Gastroesophageal sphincter (tissue), 4 donors: ENCODE data around the gene QPCTL. TPM values are rescaled to one million over a fixed set of nuclear protein-coding genes. Genes with fewer than 3 reads are reported as not detected.
A peak's percentile ranks its signal among the peaks of the same experiment; 100 is the strongest.

Experiments used
- ATAC-seq: fragments of 150-250 bp; one replicate; pipeline ENCODE4 v1.9.1; 2016; ENCODE audit warnings: mild to moderate bottlenecking, moderate library complexity
- H3K27ac ChIP-seq, 4 donors: fragments of 200-600 bp; sonication (generic) in 3 of 4; 1 replicate in 3 of 4; 2 replicates in 1 of 4; pipeline ENCODE4 v1.5.1; 2016 to 2019
- H3K27me3 ChIP-seq: fragments of 200-600 bp; sonication (generic); one replicate; pipeline ENCODE4 v1.5.1; 2019
- H3K36me3 ChIP-seq, 2 donors: fragments of 200-600 bp; sonication (generic); one replicate each; pipeline ENCODE4 v1.5.1; 2019; ENCODE audit warnings: control low read depth in 1 of 2
- H3K4me1 ChIP-seq, 3 donors: fragments of 200-600 bp; sonication (generic); 1 replicate in 2 of 3; 2 replicates in 1 of 3; pipeline ENCODE4 v1.5.1; 2016 to 2019; ENCODE audit warnings: control low read depth in 2 of 3
- H3K4me3 ChIP-seq, 2 donors: fragments of 200-600 bp; sonication (generic); one replicate each; pipeline ENCODE4 v1.5.1; 2019; ENCODE audit warnings: mild to moderate bottlenecking in 1 of 2, moderate library complexity in 1 of 2
- H3K9me3 ChIP-seq, 3 donors: fragments of 200-600 bp; sonication (generic); one replicate each; pipeline ENCODE4 v1.5.1; 2017 to 2019; ENCODE audit warnings: control low read depth in 2 of 3
- EP300 ChIP-seq: sonication (generic); formaldehyde crosslinking; IDR thresholded peaks from one replicate; pipeline ENCODE4 v1.6.1; 2017; ENCODE audit warnings: antibody characterized with exemption, mild to moderate bottlenecking
- POLR2A ChIP-seq, 2 donors: fragments of 450-650 bp; IDR thresholded peaks; one replicate each; pipeline ENCODE4 v1.6.1; 2017; ENCODE audit warnings: antibody characterized with exemption in 2 of 2, mild to moderate bottlenecking in 2 of 2, moderate library complexity in 1 of 2
- POLR2AphosphoS5 ChIP-seq: sonication (generic); formaldehyde crosslinking; IDR thresholded peaks from one replicate; pipeline ENCODE4 v1.6.1; 2017; ENCODE audit warnings: antibody characterized with exemption
- WGBS, 2 donors: methylation state at CpG; one replicate each; pipeline ENCODE4 v1.1.5; 2018; ENCODE audit warnings: low coverage in 1 of 2; 5-methylcytosine and 5-hydroxymethylcytosine counted together
- total RNA-seq, 4 donors: library from RNA; depleted of rRNA; stranded (reverse); fragments of >200 nt; gene quantifications; one replicate each; pipeline ENCODE4 v1.1.0, GENCODE V29; 2016
- TF ChIP-seq, protein P1 (sequence below), 4 experiments: fragments of 200-600 bp in 2 of 4; fragments of 450-650 bp in 2 of 4; sonication (generic) in 1 of 4; IDR thresholded peaks; one replicate each; pipeline ENCODE4 v1.5.1; 2017 to 2019; ENCODE audit warnings: antibody characterized with exemption in 4 of 4, mild to moderate bottlenecking in 2 of 4, moderate library complexity in 2 of 4

The QPCTL gene
- total RNA-seq: 1 to 10 TPM; 2.7 to 6.6 (median 4.2) TPM

GRCh38 chr19:45692187-45693105, at the start of gene QPCTL:
QPCTL (plus strand) TSS chr19:45692666; CDS start chr19:45692704, 38 bp downstream.
- 2% methylated on average over 16 of the region's 70 CpGs; no CpG with 5 or more reads in 1 of the 2 donors for WGBS, 2 donors
- Histone ChIP-seq H3K9me3 (no peaks in the 10 kb centered on the region), H3K27me3 (no peaks in the 10 kb centered on the region)

DNA sequence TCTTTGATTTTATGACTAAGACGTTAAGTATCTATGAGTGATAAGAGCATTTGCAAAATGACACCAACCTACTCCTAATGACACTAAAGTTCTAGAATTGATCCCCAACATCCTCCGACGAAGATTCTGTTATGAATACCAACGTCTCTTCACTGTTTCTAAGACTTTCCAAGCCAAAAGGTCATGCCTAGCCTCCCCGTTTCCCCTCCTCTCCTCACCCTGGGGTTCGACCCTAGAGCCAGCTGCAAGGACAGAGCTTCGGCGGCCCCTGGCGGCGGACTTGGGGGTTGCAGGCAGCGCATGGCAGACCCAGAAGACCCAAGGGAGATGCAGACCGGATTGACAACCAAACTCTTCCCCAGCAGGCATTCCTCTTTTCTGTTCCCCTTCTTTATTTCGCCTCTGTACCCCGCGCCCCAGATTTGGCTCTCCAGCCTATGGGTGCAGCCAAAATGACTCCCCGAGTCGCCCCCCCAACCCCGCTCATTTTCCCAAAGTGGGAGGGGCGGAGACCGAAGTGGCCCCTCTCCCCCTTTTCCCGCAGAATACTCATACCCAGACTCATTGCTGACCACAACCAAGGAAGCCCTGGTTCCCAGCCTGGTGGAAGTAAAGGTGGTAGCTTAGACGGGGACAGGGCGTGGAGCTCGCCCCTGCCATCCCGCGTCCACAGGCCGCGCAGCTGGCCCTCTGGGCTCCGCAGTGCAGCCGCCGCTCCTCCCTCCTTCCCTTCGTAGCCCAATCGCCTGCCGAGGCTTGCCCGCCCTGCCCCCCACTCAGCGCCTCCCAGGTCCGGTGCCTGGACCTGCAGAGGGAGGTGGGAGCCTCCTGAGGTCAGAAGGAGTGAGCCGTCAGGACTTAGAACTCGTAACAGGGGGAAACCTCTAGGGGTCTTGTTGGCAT, 49.2 kb upstream of the QPCTL start:
- ATAC-seq: peak; percentile 25
- TF ChIP-seq EP300 (no peak), POLR2A (IDR thresholded peaks at IDR 0.05) (no peak)
- TF ChIP-seq, protein P1, sequence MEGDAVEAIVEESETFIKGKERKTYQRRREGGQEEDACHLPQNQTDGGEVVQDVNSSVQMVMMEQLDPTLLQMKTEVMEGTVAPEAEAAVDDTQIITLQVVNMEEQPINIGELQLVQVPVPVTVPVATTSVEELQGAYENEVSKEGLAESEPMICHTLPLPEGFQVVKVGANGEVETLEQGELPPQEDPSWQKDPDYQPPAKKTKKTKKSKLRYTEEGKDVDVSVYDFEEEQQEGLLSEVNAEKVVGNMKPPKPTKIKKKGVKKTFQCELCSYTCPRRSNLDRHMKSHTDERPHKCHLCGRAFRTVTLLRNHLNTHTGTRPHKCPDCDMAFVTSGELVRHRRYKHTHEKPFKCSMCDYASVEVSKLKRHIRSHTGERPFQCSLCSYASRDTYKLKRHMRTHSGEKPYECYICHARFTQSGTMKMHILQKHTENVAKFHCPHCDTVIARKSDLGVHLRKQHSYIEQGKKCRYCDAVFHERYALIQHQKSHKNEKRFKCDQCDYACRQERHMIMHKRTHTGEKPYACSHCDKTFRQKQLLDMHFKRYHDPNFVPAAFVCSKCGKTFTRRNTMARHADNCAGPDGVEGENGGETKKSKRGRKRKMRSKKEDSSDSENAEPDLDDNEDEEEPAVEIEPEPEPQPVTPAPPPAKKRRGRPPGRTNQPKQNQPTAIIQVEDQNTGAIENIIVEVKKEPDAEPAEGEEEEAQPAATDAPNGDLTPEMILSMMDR (IDR thresholded peaks at IDR 0.05): peak; percentile 93 to 99 (median 97)
- Histone ChIP-seq H3K9me3 (no peaks in the 10 kb centered on the region), H3K27ac (no peak overlapping the region), H3K4me3 (no peak overlapping the region), H3K4me1 (peaks cover 0 to 63% (median 18%) of the 10 kb centered on the region in 3 donors), H3K27me3 (peaks cover 54% of the 10 kb centered on the region), H3K36me3 (no peaks in the 10 kb centered on the region)
- 0 to 4% methylated on average over 5 to 8 of the region's 39 CpGs for WGBS, 2 donors

More at GRCh38 chr19:45692187-45693105, at the start of gene QPCTL:
- ATAC-seq: peak; percentile 95
- Histone ChIP-seq H3K4me1 (peaks cover 0 to 26% (median 10%) of the 10 kb centered on the region in 3 donors), H3K4me3 (peak within 1 kb of the TSS; percentile 82 to 86), H3K36me3 (peaks cover 0 to 39% of the 10 kb centered on the region in 2 donors), H3K27ac (peak within 1 kb of the TSS; percentile 73 to 97 (median 94))
- TF ChIP-seq POLR2A (IDR thresholded peaks at IDR 0.05) (peak; percentile 51 to 56), POLR2AphosphoS5 (peak; percentile 53), EP300 (no peak)

DNA sequence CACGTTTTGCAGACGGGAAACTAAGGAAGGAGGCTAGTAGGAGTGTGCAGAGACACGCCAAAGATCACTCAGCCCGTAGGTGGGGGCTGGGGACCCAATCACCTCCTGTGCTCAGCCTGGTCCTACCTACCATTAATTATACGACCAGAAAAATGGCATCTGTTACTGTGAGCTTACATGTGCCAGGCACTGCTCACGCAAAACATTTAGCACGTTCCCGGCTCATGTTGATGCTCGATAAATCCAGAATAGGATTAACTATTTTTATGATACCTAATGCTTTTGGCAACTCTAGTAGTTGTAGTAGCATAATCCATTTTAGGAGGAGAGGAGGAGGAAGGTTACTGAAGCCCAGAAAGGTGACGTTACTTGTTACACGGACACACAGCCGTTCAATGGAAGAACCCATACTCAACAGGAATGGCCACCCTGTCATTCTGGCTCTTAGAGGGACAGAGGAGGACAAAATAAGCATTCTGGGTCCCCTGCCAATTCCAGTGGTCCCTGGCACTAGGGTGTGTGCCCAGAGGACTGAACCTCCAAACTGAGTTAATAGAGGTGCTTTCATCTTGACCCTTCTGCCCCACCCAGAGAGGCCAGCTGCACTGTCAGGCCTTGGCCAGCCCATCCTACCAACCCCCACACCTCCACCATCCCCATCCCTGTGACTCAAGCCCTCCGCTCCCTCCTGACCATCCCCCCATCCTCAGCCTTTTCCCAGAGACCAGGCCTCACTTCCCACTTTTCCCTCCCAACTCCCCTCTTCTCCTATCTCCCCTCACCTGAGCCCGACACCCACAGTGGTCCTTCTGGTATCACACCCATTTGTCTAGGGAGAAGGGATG, 48.3 kb upstream of the QPCTL start:
- Histone ChIP-seq H3K9me3 (no peaks in the 10 kb centered on the region), H3K4me3 (no peak overlapping the region), H3K36me3 (no peaks in the 10 kb centered on the region), H3K27me3 (peaks cover 56% of the 10 kb centered on the region), H3K27ac (no peak overlapping the region), H3K4me1 (peaks cover 0 to 54% (median 10%) of the 10 kb centered on the region in 3 donors)
- 50 to 75% methylated on average over 4 to 14 of the region's 14 CpGs for WGBS, 2 donors
- TF ChIP-seq, protein P1 (IDR thresholded peaks at IDR 0.05): no peak
- no peak for TF ChIP-seq POLR2AphosphoS5
- no peak for TF ChIP-seq POLR2A (IDR thresholded peaks at IDR 0.05)
- TF ChIP-seq EP300: no peak
- ATAC-seq: no peak

- TF ChIP-seq EP300 (no peak), POLR2A (IDR thresholded peaks at IDR 0.05) (no peak), POLR2AphosphoS5 (no peak)
- TF ChIP-seq, protein P1 (IDR thresholded peaks at IDR 0.05): no peak
- 20 to 23% methylated on average over 2 to 14 of the region's 35 CpGs for WGBS, 2 donors
- Histone ChIP-seq H3K9me3 (no peaks in the 10 kb centered on the region), H3K27me3 (peaks cover 66% of the 10 kb centered on the region), H3K36me3 (no peaks in the 10 kb centered on the region), H3K27ac (no peak overlapping the region), H3K4me3 (peak overlapping the region in 1 of 2 donors; percentile 38), H3K4me1 (peaks cover 0 to 49% (median 10%) of the 10 kb centered on the region in 3 donors)
- no peak for ATAC-seq
Measured at GRCh38 chr19:45645068-45645630, 47.3 kb upstream of the QPCTL start.
